Effector memory CD4-positive, alpha-beta T cell (primary cell): ENCODE results near the gene HEXIM2.
A peak's percentile ranks its signal among the peaks of the same experiment; 100 is the strongest.
"Not testable (repeated sequence)": the region's sequence is repeated elsewhere in the genome, so short reads cannot be mapped to it uniquely, and the experiment has no call there.

Experiments used
- DNase-seq, 3 donors: peaks; one replicate each; pipeline ENCODE4 v3.0.0-alpha.2; 2020
- H3K27ac ChIP-seq: 2 replicates; pipeline ENCODE4 v1.7.0; 2013; ENCODE audit warnings: mild to moderate bottlenecking, low read length, moderate library complexity; ENCODE audit not compliant: insufficient read depth, poor library complexity, severe bottlenecking
- H3K27me3 ChIP-seq: replicated peaks from 2 replicates; pipeline ENCODE4 v1.7.0; 2013; ENCODE audit warnings: mild to moderate bottlenecking, low read length; ENCODE audit not compliant: insufficient read depth, control insufficient read depth, poor library complexity, severe bottlenecking
- H3K36me3 ChIP-seq: 2 replicates; pipeline ENCODE4 v1.7.0; 2013; ENCODE audit warnings: mild to moderate bottlenecking, low read length, moderate library complexity; ENCODE audit not compliant: control insufficient read depth, insufficient read depth
- H3K4me1 ChIP-seq: 2 replicates; pipeline ENCODE4 v1.7.0; 2013; ENCODE audit warnings: low read length, mild to moderate bottlenecking; ENCODE audit not compliant: control insufficient read depth, insufficient read depth, poor library complexity, severe bottlenecking
- H3K4me3 ChIP-seq: 2 replicates; pipeline ENCODE4 v1.7.0; 2013; ENCODE audit warnings: low read length, low read depth, mild to moderate bottlenecking; ENCODE audit not compliant: insufficient read depth, poor library complexity, severe bottlenecking
- H3K9me3 ChIP-seq: 2 replicates; pipeline ENCODE4 v1.7.0; 2013; ENCODE audit warnings: mild to moderate bottlenecking, low read length, moderate library complexity; ENCODE audit not compliant: control insufficient read depth

The HEXIM2 gene

GRCh38 chr17:45186801-45187354 is 25.2 kb downstream of the HEXIM2 start:
- DNase-seq, result no peak
- H3K9me3 ChIP-seq, result no peaks in the 10 kb centered on the region
- H3K4me1 ChIP-seq, result no peaks in the 10 kb centered on the region
- H3K36me3 ChIP-seq, result no peaks in the 10 kb centered on the region
- H3K27ac ChIP-seq, result no peak overlapping the region
- no peak overlapping the region for H3K4me3 ChIP-seq
- no peaks in the 10 kb centered on the region for H3K27me3 ChIP-seq

DNA sequence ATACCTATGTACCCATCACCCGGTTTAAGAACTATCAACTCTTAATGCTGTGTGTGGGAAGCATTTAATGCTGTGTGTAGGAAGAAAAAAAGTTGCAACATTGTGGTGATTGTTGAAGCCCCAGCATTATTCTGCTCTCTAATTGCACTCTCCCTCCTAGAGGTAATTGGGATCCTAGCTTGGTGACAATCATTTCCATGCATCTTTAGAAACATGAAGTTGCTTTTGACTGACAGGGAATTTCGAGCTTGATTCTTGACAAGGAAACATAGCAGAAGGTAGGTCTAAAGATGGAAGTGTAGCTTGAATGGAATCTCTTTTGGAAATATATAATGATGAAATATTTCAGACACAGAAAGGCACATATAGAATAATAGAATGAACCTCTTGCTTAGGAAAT is 27.3 kb downstream of the HEXIM2 start:
- Histone ChIP-seq H3K27me3 (no peaks in the 10 kb centered on the region), H3K4me3 (no peak overlapping the region), H3K27ac (no peak overlapping the region), H3K9me3 (no peaks in the 10 kb centered on the region), H3K4me1 (no peaks in the 10 kb centered on the region), H3K36me3 (no peaks in the 10 kb centered on the region)
- DNase-seq, result no peak

GRCh38 chr17:45190503-45191255 is 29.0 kb downstream of the HEXIM2 start:
- Histone ChIP-seq H3K36me3 (no peaks in the 10 kb centered on the region), H3K9me3 (no peaks in the 10 kb centered on the region), H3K27ac (no peak overlapping the region), H3K27me3 (no peaks in the 10 kb centered on the region), H3K4me1 (no peaks in the 10 kb centered on the region), H3K4me3 (no peak overlapping the region)
- DNase-seq, result no peak

DNA sequence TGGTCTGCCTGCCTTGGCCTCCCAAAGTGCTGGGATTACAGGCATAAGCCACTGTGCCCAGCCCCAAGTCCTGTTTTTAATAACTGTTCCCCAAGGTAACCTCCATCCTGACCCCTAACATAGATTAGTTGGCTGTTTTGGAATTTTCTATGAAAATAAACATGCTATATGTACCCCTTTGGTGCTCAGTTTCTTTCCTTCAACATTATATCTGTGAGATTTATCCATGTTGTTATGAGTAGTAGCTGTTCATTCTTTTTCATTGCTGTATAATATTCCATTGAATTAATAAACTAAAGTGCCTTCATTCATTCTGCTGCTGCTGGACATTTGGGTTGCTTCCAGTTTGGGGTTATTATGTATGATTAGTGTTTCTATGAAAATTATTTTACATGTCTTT is 33.7 kb downstream of the HEXIM2 start:
- Histone ChIP-seq H3K4me1 (peaks cover 5% of the 10 kb centered on the region), H3K4me3 (no peak overlapping the region), H3K27ac (no peak overlapping the region), H3K27me3 (no peaks in the 10 kb centered on the region), H3K36me3 (no peaks in the 10 kb centered on the region), H3K9me3 (no peaks in the 10 kb centered on the region)
- DNase-seq, result no peak

- Histone ChIP-seq H3K27ac (no peak overlapping the region), H3K36me3 (no peaks in the 10 kb centered on the region), H3K4me3 (no peak overlapping the region), H3K9me3 (no peaks in the 10 kb centered on the region), H3K27me3 (no peaks in the 10 kb centered on the region), H3K4me1 (peaks cover 5% of the 10 kb centered on the region)
- DNase-seq, result no peak
These were observed 35.4 kb downstream of the HEXIM2 start for GRCh38 chr17:45197108-45197507.

DNA sequence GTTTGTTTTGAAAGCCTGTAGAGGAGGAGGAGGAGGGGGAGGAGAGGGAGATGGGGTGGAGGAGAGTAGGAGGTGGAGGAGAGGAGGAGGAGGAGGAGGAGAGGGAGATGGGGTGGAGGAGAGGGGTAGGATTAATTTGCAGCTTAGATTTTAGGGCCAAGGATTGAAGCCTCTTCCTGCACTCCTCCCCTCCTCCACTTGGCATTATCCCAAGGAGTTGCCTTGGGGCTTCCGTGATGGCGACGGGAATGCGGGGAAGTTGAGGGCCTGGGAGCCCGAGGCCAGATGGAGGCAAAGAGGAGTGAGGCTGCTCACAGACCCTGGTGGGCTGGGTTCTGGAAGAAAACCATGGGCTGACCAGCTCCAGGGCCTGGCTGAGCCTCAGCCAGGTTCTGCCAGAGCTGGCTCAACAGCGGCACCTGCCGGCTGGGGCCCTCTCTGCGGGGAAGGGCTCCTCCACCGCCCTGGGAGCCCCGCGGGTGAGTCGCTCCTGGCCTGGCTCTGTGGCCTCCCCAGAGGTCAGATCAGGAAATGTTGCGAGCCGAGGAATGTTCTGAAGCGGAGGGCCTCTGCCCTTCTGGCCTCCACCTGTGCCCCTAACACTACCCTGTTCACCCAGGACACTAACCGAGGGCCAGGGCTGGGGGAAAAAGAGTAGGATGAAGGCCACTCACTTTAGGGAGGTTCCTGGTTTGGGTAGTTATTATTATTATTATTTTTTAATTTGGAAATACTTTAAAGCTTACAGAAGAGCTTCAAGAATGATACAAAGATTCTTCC is 36.1 kb downstream of the HEXIM2 start:
- H3K4me1 ChIP-seq, result peaks cover 5% of the 10 kb centered on the region
- no peak overlapping the region for H3K4me3 ChIP-seq
- peak; percentile 69 to 80 (median 73) for DNase-seq
- no peak overlapping the region for H3K27ac ChIP-seq
- no peaks in the 10 kb centered on the region for H3K27me3 ChIP-seq
- H3K9me3 ChIP-seq, result no peaks in the 10 kb centered on the region
- H3K36me3 ChIP-seq, result no peaks in the 10 kb centered on the region

DNA sequence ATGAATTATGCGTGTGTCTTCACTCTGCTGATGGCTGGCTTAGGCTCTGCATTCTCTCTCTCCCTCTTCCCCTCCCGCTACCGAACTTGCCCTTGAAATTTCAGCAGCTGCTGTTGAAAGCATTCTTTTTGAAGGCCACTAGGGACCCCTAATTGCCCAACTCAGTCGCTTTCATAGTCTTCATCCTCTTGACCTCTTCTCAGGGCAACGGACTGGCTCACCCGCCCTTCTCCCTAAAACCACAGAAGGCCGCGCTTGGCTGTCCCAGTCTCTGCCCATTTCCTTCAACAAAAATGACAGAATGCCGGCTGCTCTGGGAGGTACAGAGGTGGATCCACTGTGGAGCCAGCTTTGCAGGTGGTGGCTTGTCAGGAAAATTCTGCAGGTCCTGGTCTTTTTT is 39.0 kb downstream of the HEXIM2 start:
- no peak for DNase-seq
- no peaks in the 10 kb centered on the region for H3K36me3 ChIP-seq
- no peak overlapping the region for H3K4me3 ChIP-seq
- H3K27ac ChIP-seq, result no peak overlapping the region
- H3K27me3 ChIP-seq, result no peaks in the 10 kb centered on the region
- no peaks in the 10 kb centered on the region for H3K9me3 ChIP-seq
- peaks cover 5% of the 10 kb centered on the region for H3K4me1 ChIP-seq

DNA sequence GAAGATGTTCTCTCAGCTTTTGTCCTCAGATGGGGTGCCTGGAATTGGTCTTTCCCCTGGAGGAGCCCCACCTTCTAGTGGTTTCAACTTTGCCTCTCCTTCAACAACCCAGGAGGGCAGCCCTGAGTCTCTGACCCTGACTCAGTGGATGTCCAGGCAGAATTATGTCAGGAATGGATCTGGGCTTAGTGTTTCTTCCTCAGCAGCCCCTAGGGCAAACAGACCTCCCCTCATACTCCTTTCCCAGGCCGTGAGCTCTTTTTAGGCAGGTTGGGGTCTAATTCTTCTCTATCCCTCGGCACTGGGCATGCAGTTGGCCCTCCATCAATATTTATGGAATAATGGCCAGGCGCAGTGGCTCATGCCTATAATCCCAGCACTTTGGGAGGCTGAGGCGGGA is 39.8 kb downstream of the HEXIM2 start:
- Histone ChIP-seq H3K9me3 (no peaks in the 10 kb centered on the region), H3K27ac (no peak overlapping the region), H3K4me3 (no peak overlapping the region), H3K27me3 (no peaks in the 10 kb centered on the region), H3K36me3 (no peaks in the 10 kb centered on the region), H3K4me1 (peaks cover 5% of the 10 kb centered on the region)
- no peak for DNase-seq

DNA sequence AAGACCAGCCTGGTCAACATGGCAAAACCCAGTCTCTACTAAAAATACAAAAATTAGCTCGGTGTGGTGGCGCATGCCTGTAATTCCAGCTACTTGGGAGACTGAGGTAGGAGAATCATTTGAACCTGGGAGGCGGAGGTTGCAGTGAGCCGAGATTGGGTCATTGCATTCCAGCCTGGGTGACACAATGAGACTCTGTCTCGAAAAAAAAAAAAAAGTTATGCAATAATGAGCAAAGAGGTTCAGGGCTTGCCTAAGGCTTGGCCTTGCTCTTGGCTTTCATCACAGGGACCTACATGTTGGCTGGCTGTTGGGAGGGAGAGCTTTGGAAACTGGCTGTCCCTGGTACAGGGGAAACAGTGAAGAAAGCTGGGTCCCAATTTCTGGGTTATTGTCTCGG is 40.2 kb downstream of the HEXIM2 start:
- H3K4me3 ChIP-seq, H3K27ac ChIP-seq, H3K36me3 ChIP-seq, H3K4me1 ChIP-seq, H3K27me3 ChIP-seq, H3K9me3 ChIP-seq, DNase-seq: not testable (repeated sequence)
